ENCODE data around the gene HES4. TPM values are rescaled to one million over a fixed set of nuclear protein-coding genes. Genes with fewer than 3 reads are reported as not detected.

The HES4 gene
- polyA plus RNA-seq (ENCODE audit: insufficient read length), result 24.1 TPM

- DNase-seq, result peak; percentile 91
These were observed at the start of gene HES4 for GRCh38 chr1:999725-1000356. Gene HES4, minus strand, starts transcription at chr1:1000097. Its CDS starts 124 bp downstream, at chr1:999973.

- no peak for DNase-seq
These were observed 48.9 kb upstream of the HES4 start for GRCh38 chr1:1048765-1049164.

- DNase-seq, result no peak
These were observed 48.1 kb upstream of the HES4 start for GRCh38 chr1:1047963-1048362.

GRCh38 chr1:1047407-1047806, 47.5 kb upstream of the HES4 start:
- no peak for DNase-seq

GRCh38 chr1:1046767-1047166, 46.9 kb upstream of the HES4 start:
- DNase-seq, result no peak

- no peak for DNase-seq
These were observed 46.3 kb upstream of the HES4 start for GRCh38 chr1:1046243-1046642.

GRCh38 chr1:1045129-1045528, 45.2 kb upstream of the HES4 start:
- no peak for DNase-seq

- DNase-seq, result no peak
These were observed 44.7 kb upstream of the HES4 start for GRCh38 chr1:1044455-1045078.

- no peak for DNase-seq
These were observed 44.0 kb upstream of the HES4 start for GRCh38 chr1:1043921-1044320.

- DNase-seq, result no peak
These were observed 43.5 kb upstream of the HES4 start for GRCh38 chr1:1043411-1043810.

- DNase-seq, result no peak
These were observed 42.9 kb upstream of the HES4 start for GRCh38 chr1:1042835-1043234.

- DNase-seq, result no peak
These were observed 42.0 kb upstream of the HES4 start for GRCh38 chr1:1041873-1042272.

GRCh38 chr1:1041092-1041523, 41.2 kb upstream of the HES4 start:
- no peak for DNase-seq

GRCh38 chr1:1040004-1040991, 40.4 kb upstream of the HES4 start:
- peak; percentile 61 for DNase-seq

GRCh38 chr1:1039145-1039910, 39.4 kb upstream of the HES4 start:
- DNase-seq, result no peak

GRCh38 chr1:1038694-1039093, 38.8 kb upstream of the HES4 start:
- no peak for DNase-seq

- no peak for DNase-seq
These were observed 37.8 kb upstream of the HES4 start for GRCh38 chr1:1037366-1038327.

GRCh38 chr1:1035291-1035943, 35.5 kb upstream of the HES4 start:
- DNase-seq, result no peak

- DNase-seq, result no peak
These were observed 34.5 kb upstream of the HES4 start for GRCh38 chr1:1034439-1034781.

- no peak for DNase-seq
These were observed 34.0 kb upstream of the HES4 start for GRCh38 chr1:1033731-1034438.
